DND-41 (cell line): Measurements from ENCODE around the gene ST14.

Experiments
- CTCF ChIP-seq: IDR thresholded peaks from 2 replicates; pipeline ENCODE4 v1.5.1; 2012; ENCODE audit warnings: borderline replicate concordance, low read length, moderate library complexity, mild to moderate bottlenecking; ENCODE audit not compliant: poor library complexity, severe bottlenecking; ENCODE audit errors: extremely low read depth
- EZH2 ChIP-seq: IDR thresholded peaks from 3 replicates; pipeline ENCODE4 v1.6.1; 2012; ENCODE audit warnings: borderline replicate concordance, low read depth, mild to moderate bottlenecking, moderate library complexity, low read length, inconsistent platforms; ENCODE audit not compliant: severe bottlenecking

GRCh38 chr11:130165601-130166456 is 6.2 kb downstream of the ST14 start:
- TF ChIP-seq CTCF (no peak), EZH2 (no peak)
